K562 (cell line): Measurements from ENCODE around the gene LBP. TPM values are rescaled to one million over a fixed set of nuclear protein-coding genes. Genes with fewer than 3 reads are reported as not detected.
A peak's percentile ranks its signal among the peaks of the same experiment; 100 is the strongest.

Source experiments
- ATAC-seq: fragments of 200-7000 bp; cut with Tn5 transposase; 3 replicates; pipeline ENCODE4 v1.9.1; 2020; ENCODE audit warnings: moderate library complexity
- BruUV-seq: library from RNA; stranded (reverse); fragments of 400-500 nt; replicated peaks from 2 replicates; lab custom pipeline; 2021; lab: Mats Ljungman, UMichigan
- CTCF ChIA-PET: fragments of 300-600 bp; formaldehyde crosslinking; extraction: SDS; loops from one replicate; lab custom pipeline; 2021; ENCODE audit warnings: low intra/inter-chr PET ratio; lab: Yijun Ruan, JAX
- POLR2A ChIA-PET: fragments of 300-600, 350-650 bp; sonication (Branson Sonifier 250); formaldehyde crosslinking; extraction: SDS; loops from one replicate; lab custom pipeline; 2021; ENCODE audit warnings: antibody characterized with exemption, inconsistent platforms; lab: Yijun Ruan, JAX
- DNase-seq, 4 experiments: peaks; one replicate each; pipeline versions ENCODE4 v3.0.0 to v3.0.0-alpha.2; 2011 to 2018; ENCODE audit warnings: low spot score in 3 of 4, mixed read lengths in 3 of 4; ENCODE audit errors: extremely low read depth in 1 of 4
- FAIRE-seq: peaks from 2 replicates; lab custom pipeline; 2011; peaks lifted over from hg19 to GRCh38; lab: Jason Lieb, UNC
- H2AFZ ChIP-seq: 2 replicates; pipeline ENCODE4 v1.6.0; 2011; ENCODE audit warnings: low read depth, low read length, control low read depth, inconsistent platforms
- H3K27ac ChIP-seq: fragments of 200-600 bp; 3 replicates; pipeline ENCODE4 v1.8.0; 2011; ENCODE audit warnings: low read depth, mild to moderate bottlenecking, control low read depth, inconsistent platforms, low read length, moderate library complexity, mixed read lengths; ENCODE audit errors: extremely low read depth
- H3K27me3 ChIP-seq, 2 experiments: fragments of 300-600 bp in 1 of 2; 2 replicates in 1 of 2; 3 replicates in 1 of 2; pipeline versions ENCODE4 v1.6.0 to v1.8.0; 2011; ENCODE audit warnings: inconsistent platforms in 2 of 2, low read length in 2 of 2, mild to moderate bottlenecking in 1 of 2, mixed read lengths in 1 of 2, moderate library complexity in 1 of 2; ENCODE audit not compliant: control insufficient read depth in 2 of 2, insufficient read depth in 2 of 2
- H3K36me3 ChIP-seq: fragments of 300-600 bp; 3 replicates; pipeline ENCODE4 v1.8.0; 2011; ENCODE audit warnings: mild to moderate bottlenecking, low read length, inconsistent platforms; ENCODE audit not compliant: control insufficient read depth, insufficient read depth
- H3K4me1 ChIP-seq, 2 experiments: fragments of 200-600 bp in 1 of 2; replicated peaks in 1 of 2; 2 replicates in 1 of 2; 3 replicates in 1 of 2; pipeline versions ENCODE4 v1.5.1 to v1.8.0; 2011; ENCODE audit warnings: inconsistent platforms in 2 of 2, low read length in 2 of 2, mild to moderate bottlenecking in 1 of 2, mixed read lengths in 1 of 2, moderate library complexity in 1 of 2; ENCODE audit not compliant: control insufficient read depth in 2 of 2, insufficient read depth in 2 of 2
- H3K4me2 ChIP-seq: 2 replicates; pipeline ENCODE4 v1.6.1; 2011; ENCODE audit warnings: low read length, control low read depth, inconsistent platforms, mixed read lengths; ENCODE audit not compliant: insufficient read depth
- H3K4me3 ChIP-seq: fragments of 200-600 bp; sonication (generic), shearing (Covaris generic); 2 replicates; pipeline ENCODE4 v1.5.1; 2016; ENCODE audit warnings: control low read depth, inconsistent platforms
- H3K79me2 ChIP-seq: fragments of 200-600 bp; 3 replicates; pipeline ENCODE4 v1.8.0; 2011; ENCODE audit warnings: low read length, inconsistent platforms; ENCODE audit not compliant: control insufficient read depth, insufficient read depth
- H3K9ac ChIP-seq, 2 experiments: 2 replicates each; pipeline versions ENCODE4 v1.6.0 to v1.6.1; 2011; ENCODE audit warnings: low read depth in 2 of 2, low read length in 2 of 2, control low read depth in 1 of 2, inconsistent platforms in 1 of 2, mild to moderate bottlenecking in 1 of 2, mixed read lengths in 1 of 2; ENCODE audit not compliant: insufficient read depth in 1 of 2
- H3K9me1 ChIP-seq: one replicate; pipeline ENCODE4 v1.6.0; 2011; ENCODE audit warnings: inconsistent platforms, mild to moderate bottlenecking, low read length, moderate library complexity; ENCODE audit not compliant: control insufficient read depth, insufficient read depth
- H3K9me3 ChIP-seq: replicated peaks from 2 replicates; pipeline ENCODE4 v1.5.1; 2011; ENCODE audit warnings: low read depth, low read length, inconsistent platforms; ENCODE audit not compliant: control insufficient read depth, insufficient read depth
- H4K20me1 ChIP-seq: replicated peaks from 2 replicates; pipeline ENCODE4 v1.6.1; 2011; ENCODE audit warnings: low read length, inconsistent platforms, mixed read lengths; ENCODE audit not compliant: control insufficient read depth, insufficient read depth
- IFI16 ChIP-seq: fragments of 250-450 bp; sonication (Bioruptor Pico); IDR thresholded peaks from 2 replicates; pipeline ENCODE4 v2.1.2; 2022; ENCODE audit warnings: mild to moderate bottlenecking, inconsistent platforms
- POLR2A ChIP-seq: fragments of 450-650 bp; conservative IDR thresholded peaks from 2 replicates; pipeline ENCODE4 v1.6.1; 2016
- RBM39 ChIP-seq: fragments of 200-400 bp; formaldehyde crosslinking; optimal IDR thresholded peaks from 2 replicates; pipeline ENCODE3; 2018; ENCODE audit warnings: low read depth, low read length
- RERE ChIP-seq: sonication (generic); formaldehyde crosslinking; IDR thresholded peaks from 2 replicates; pipeline ENCODE4 v1.8.0; 2023; ENCODE audit warnings: missing genetic modification reagents, mild to moderate bottlenecking, borderline replicate concordance
- SRSF3 ChIP-seq: fragments of 200-400 bp; formaldehyde crosslinking; IDR thresholded peaks from 2 replicates; pipeline ENCODE4 v1.6.1; 2016; ENCODE audit warnings: mild to moderate bottlenecking, low read length, moderate library complexity; ENCODE audit not compliant: insufficient read depth
- ZNF133 ChIP-seq: fragments of 250-450 bp; sonication (Bioruptor Pico); IDR thresholded peaks from 2 replicates; pipeline ENCODE4 v1.4.0; 2020; ENCODE audit warnings: mild to moderate bottlenecking
- WGBS: fragments of 100-300 bp; shearing (Covaris generic); methylation state at CpG from one replicate; pipeline ENCODE4 v1.1.6; 2016; ENCODE audit warnings: low coverage, mixed read lengths; ENCODE audit not compliant: insufficient coverage; ENCODE audit errors: missing lambda C conversion rate; 5-methylcytosine and 5-hydroxymethylcytosine counted together
- in situ Hi-C: fragments of 300-500 bp; cut with MboI; formaldehyde crosslinking; loops from 4 replicates; pipeline ENCODE4 v1.15.0; 2018; ENCODE audit warnings: inconsistent platforms, mixed read lengths
- intact Hi-C: fragments of 100-400 bp; cut with micrococcal nuclease; formaldehyde crosslinking; loops from 2 replicates; pipeline ENCODE4 v1.14.2; 2022
- polyA plus RNA-seq, 8 experiments: library from polyadenylated mRNA; depleted of rRNA in 4 of 8; stranded (reverse) in 5 of 8; unstranded in 3 of 8; fragments of >200 nt; fragmentation: Nextera tagmentation in 2 of 8; fragmentation: Illumina TruSeq in 1 of 8; extraction: Ambion mirVana in 2 of 8; extraction: Trizol in 1 of 8; gene quantifications; 2 replicates each; pipeline versions ENCODE4 v1.2.1 to v1.2.3, GENCODE V29; 2011 to 2014; ENCODE audit warnings: inconsistent platforms in 1 of 8, missing spikeins in 1 of 8
- total RNA-seq, 7 experiments: library from RNA; depleted of rRNA in 6 of 7; stranded (reverse); fragments of >200 nt in 6 of 7; fragmentation: Illumina TruSeq in 2 of 7; extraction: Trizol in 2 of 7; gene quantifications; 2 replicates each; pipeline versions ENCODE4 v1.2.1 to v1.2.3, GENCODE V29; 2011 to 2021; ENCODE audit warnings: low replicate concordance in 1 of 7
- TF ChIP-seq, protein P1 (sequence below): sonication (generic); formaldehyde crosslinking; IDR thresholded peaks from 2 replicates; pipeline ENCODE4 v1.8.1; 2022; ENCODE audit warnings: missing genetic modification reagents
- TF ChIP-seq, protein P2 (sequence below): fragments of 250-450 bp; sonication (Bioruptor Pico); IDR thresholded peaks from 2 replicates; pipeline ENCODE4 v1.4.0; 2020; ENCODE audit warnings: borderline replicate concordance

Gene LBP
- total and polyA plus RNA-seq, 9 of the 15 experiments (the other 6 are each of a cell fraction or from before 2014, with no cell fraction given) = 0.06 to 0.31 (median 0.09) TPM; not detected in 3

DNA sequence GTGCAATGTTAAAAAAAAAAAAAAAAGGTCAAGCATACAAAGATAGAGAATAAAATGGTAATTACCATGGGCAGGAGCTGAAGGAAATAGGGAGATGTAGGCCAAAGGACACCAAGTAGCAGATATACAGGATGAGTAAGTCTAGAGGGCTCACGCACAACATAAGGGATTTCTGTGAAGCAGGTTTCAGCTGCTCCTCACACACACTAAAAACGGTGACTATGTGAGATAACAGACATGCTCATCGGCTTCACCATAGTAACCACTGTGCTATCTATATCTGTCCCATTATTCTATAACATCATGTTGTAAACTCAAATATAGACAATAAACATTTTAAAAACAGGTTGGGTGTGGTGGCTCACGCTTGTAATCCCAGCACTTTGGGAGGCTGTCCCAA lies 77.3 kb downstream of the LBP start (continued):
- TF ChIP-seq POLR2A = peak; percentile 22; the same call in 1 of the 2 replicates
- TF ChIP-seq, all 486 proteins: peak for 3

- in situ Hi-C loops (no loop called here), intact Hi-C loops (no loop called here)
- BruUV-seq = no TSS peak
- Histone ChIP-seq H3K4me2 (no peak overlapping the region), H3K36me3 (peaks cover 100% of the 10 kb centered on the region), H3K27ac (no peak overlapping the region; the same call in 2 of the 3 replicates), H4K20me1 (peaks cover 86% of the 10 kb centered on the region), H2AFZ (no peak overlapping the region), H3K9me1 (peaks cover 10% of the 10 kb centered on the region), H3K9me3 (no peaks in the 10 kb centered on the region), H3K4me1 (peaks cover 0 to 3% of the 10 kb centered on the region in 2 experiments; a peak in 2 of 5 replicates), H3K27me3 (no peaks in the 10 kb centered on the region), H3K9ac (no peak overlapping the region), H3K79me2 (peaks cover 58% of the 10 kb centered on the region), H3K4me3 (no peak overlapping the region)
- 88% methylated on average over 1 of the region's 1 CpG for WGBS
- POLR2A ChIA-PET = interaction anchor here (0.6 to 4.9 kb wide), 8 partner anchors 8 to 829 kb away, joined by 3 to 41 read pairs (median 3); partner anchors contain the start of gene SNHG17
- CTCF ChIA-PET = interaction anchor here (0.6 kb wide), 1 partner anchor 1340 kb away, joined by 3 read pairs; no protein-coding TSS in a partner anchor
- peak in 1 of 4 experiments; percentile 13 for DNase-seq
- ATAC-seq = no peak
- FAIRE-seq = no peak
- TF ChIP-seq SRSF3 (no peak), IFI16 (no peak), RERE (CRISPR knock-in tag) (no peak), RBM39 (no peak), ZNF133 (CRISPR knock-in tag) (no peak)
- TF ChIP-seq, protein P1, sequence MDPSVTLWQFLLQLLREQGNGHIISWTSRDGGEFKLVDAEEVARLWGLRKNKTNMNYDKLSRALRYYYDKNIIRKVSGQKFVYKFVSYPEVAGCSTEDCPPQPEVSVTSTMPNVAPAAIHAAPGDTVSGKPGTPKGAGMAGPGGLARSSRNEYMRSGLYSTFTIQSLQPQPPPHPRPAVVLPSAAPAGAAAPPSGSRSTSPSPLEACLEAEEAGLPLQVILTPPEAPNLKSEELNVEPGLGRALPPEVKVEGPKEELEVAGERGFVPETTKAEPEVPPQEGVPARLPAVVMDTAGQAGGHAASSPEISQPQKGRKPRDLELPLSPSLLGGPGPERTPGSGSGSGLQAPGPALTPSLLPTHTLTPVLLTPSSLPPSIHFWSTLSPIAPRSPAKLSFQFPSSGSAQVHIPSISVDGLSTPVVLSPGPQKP (CRISPR knock-in tag) = no peak
- TF ChIP-seq, protein P2, sequence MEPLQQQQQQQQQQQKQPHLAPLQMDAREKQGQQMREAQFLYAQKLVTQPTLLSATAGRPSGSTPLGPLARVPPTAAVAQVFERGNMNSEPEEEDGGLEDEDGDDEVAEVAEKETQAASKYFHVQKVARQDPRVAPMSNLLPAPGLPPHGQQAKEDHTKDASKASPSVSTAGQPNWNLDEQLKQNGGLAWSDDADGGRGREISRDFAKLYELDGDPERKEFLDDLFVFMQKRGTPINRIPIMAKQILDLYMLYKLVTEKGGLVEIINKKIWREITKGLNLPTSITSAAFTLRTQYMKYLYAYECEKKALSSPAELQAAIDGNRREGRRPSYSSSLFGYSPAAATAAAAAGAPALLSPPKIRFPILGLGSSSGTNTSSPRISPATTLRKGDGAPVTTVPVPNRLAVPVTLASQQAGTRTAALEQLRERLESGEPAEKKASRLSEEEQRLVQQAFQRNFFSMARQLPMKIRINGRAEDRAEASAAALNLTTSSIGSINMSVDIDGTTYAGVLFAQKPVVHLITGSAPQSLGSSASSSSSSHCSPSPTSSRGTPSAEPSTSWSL (CRISPR knock-in tag) = no peak
These were observed 78.1 kb downstream of the LBP start for GRCh38 chr20:38424401-38424800.
